ENCODE measurements around the gene CLDN10. TPM values are rescaled to one million over a fixed set of nuclear protein-coding genes. Genes with fewer than 3 reads are reported as not detected.

CLDN10 gene
- total and polyA plus RNA-seq, 2 of the 8 experiments (the other 6 are each of a cell fraction or from before 2014, with no cell fraction given), result 41.2 to 43.6 TPM

DNA sequence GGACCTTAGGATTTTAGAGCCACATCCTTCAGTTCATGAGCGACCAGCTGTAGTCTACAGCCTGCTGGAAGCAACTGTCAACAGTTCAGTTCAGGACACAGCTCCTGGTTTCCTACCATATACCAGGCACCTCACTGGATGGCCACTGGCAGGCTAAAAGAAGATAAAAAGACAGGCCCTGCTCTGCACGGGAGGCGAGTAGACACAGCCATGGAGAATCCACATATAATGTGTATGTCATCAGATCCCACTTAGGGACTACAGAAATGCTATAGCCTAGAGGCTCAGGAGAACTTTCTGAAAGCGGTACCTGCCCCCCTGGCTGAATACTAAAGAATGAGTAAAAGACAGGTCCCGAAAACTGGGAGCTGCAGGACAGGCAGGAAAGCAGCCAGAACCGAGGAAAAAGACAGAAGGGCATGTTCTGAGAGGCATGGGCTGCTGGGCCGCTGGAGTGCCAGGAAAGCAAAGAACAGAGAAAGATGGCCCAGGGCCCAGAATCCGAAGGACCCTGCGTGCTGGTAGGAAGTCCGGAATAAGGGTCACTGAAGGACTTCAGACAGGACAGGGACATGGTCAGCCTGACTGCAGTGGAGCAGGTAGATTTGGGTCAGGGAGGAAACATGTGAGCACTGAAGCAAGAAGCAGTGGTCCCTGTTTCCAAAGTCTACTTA lies 68.4 kb downstream of the CLDN10 start:
- no peak overlapping the region for H2BK12ac ChIP-seq (ENCODE audit: low read depth, low read length)
- H3K18ac ChIP-seq (ENCODE audit: extremely low read depth, low read length), result no peak overlapping the region
- no peak overlapping the region for H4K91ac ChIP-seq (replicated peaks; ENCODE audit: insufficient read length, low read length)
- H3K23ac ChIP-seq (ENCODE audit: insufficient read length), result no peak overlapping the region
- H4K8ac ChIP-seq (ENCODE audit: extremely low read depth, insufficient read depth, low read length), result no peak overlapping the region
- peaks cover 0 to 2% of the 10 kb centered on the region in 2 experiments for H4K20me1 ChIP-seq (replicated peaks in 1 of 2; ENCODE audit: control insufficient read depth in 1 of 2, insufficient read depth in 2 of 2, low read length in 2 of 2)
- no peak overlapping the region for H3K4me3 ChIP-seq (ENCODE audit: extremely low read depth in 1 of 4, insufficient read depth in 2 of 4, low read depth in 3 of 4, low read length in 4 of 4)
- no peak overlapping the region for H4K5ac ChIP-seq (ENCODE audit: insufficient read length, low read depth, low read length)
- 91% methylated on average over 10 of the region's 10 CpGs; no CpG with 5 or more reads in 1 of the 2 experiments for WGBS, 2 experiments (ENCODE audit: extremely low coverage in 1 of 2, insufficient coverage in 1 of 2, insufficient read length in 1 of 2, insufficient replicate concordance in 2 of 2, low coverage in 1 of 2, low lambda C conversion rate in 2 of 2, missing lambda C conversion rate in 1 of 2)
- no peak overlapping the region for H2BK120ac ChIP-seq (replicated peaks; ENCODE audit: low read depth, low read length)
- no peak overlapping the region for H3K14ac ChIP-seq (ENCODE audit: insufficient read length)
- no peaks in the 10 kb centered on the region for H3K23me2 ChIP-seq (ENCODE audit: low read depth, low read length)
- no peak overlapping the region for H2BK5ac ChIP-seq (ENCODE audit: low read depth, low read length)
- H3K27me3 ChIP-seq (replicated peaks in 1 of 4; ENCODE audit: control insufficient read depth in 3 of 4, extremely low read depth in 1 of 4, insufficient read depth in 3 of 4, low read length in 3 of 4), result no peaks in the 10 kb centered on the region
- no peak overlapping the region for H2BK15ac ChIP-seq (ENCODE audit: low read length)
- FAIRE-seq (no peak), DNase-seq (ENCODE audit: low read depth in 1 of 2, low spot score in 2 of 2) (peak in 1 of 2 experiments; percentile 2)
- no peaks in the 10 kb centered on the region; a peak in 1 of 7 replicates for H3K4me1 ChIP-seq (replicated peaks in 1 of 4; ENCODE audit: control insufficient read depth in 3 of 4, insufficient read depth in 4 of 4, low read length in 3 of 4)
- H3K27ac ChIP-seq (ENCODE audit: low read depth, low read length), result no peak overlapping the region
- no peaks in the 10 kb centered on the region for H3K79me2 ChIP-seq (ENCODE audit: control insufficient read depth in 1 of 2, insufficient read depth in 2 of 2, low read length in 2 of 2)
- H3K56ac ChIP-seq (replicated peaks; ENCODE audit: insufficient read length, low read depth, low read length), result no peak overlapping the region
- H3K4ac ChIP-seq (replicated peaks; ENCODE audit: insufficient read length, low read depth, low read length), result no peak overlapping the region
- H2AK5ac ChIP-seq (ENCODE audit: low read depth, low read length), result no peak overlapping the region
- no peak overlapping the region for H3K9ac ChIP-seq (replicated peaks in 1 of 4; ENCODE audit: extremely low read depth in 1 of 4, low read depth in 3 of 4, low read length in 3 of 4)
- ChIA-PET POLR2A (ENCODE audit: partially characterized antibody) (interaction anchor here (0.6 to 1.2 kb wide), 2 partner anchors 9 to 14 kb away, joined by 3 read pairs; no protein-coding TSS in a partner anchor), CTCF (ENCODE audit: partially characterized antibody) (interaction anchor here (0.6 to 9.3 kb wide), 6 partner anchors 23 to 214 kb away, joined by 3 to 142 read pairs (median 6); no protein-coding TSS in a partner anchor)
- no peaks in the 10 kb centered on the region for H3K9me3 ChIP-seq (ENCODE audit: insufficient read depth in 2 of 2, low read depth in 1 of 2, low read length in 1 of 2)
- H3K36me3 ChIP-seq (ENCODE audit: control insufficient read depth in 2 of 4, insufficient read depth in 4 of 4, low read length in 3 of 4), result peaks cover 4 to 47% (median 25%) of the 10 kb centered on the region in 4 experiments; a peak in 7 of 8 replicates
- H3K79me1 ChIP-seq (ENCODE audit: low read depth, low read length), result no peaks in the 10 kb centered on the region
- no peak overlapping the region for H2BK20ac ChIP-seq (ENCODE audit: low read length)
- H3K4me2 ChIP-seq (ENCODE audit: insufficient read depth in 1 of 2, low read depth in 2 of 2, low read length in 2 of 2), result no peak overlapping the region
- H2AFZ ChIP-seq (ENCODE audit: low read length), result no peak overlapping the region
- TF ChIP-seq PHF8 (conservative IDR thresholded peaks at IDR 0.05; ENCODE audit: low read depth, low read length) (no peak), RXRA (IDR thresholded peaks at IDR 0.05; ENCODE audit: insufficient read depth, low read depth, low read length) (no peak), FOSL1 (IDR thresholded peaks at IDR 0.05; ENCODE audit: insufficient read depth, low read depth, low read length) (no peak), EP300 (IDR thresholded peaks at IDR 0.05; ENCODE audit: borderline replicate concordance in 1 of 2, low read depth in 2 of 2, low read length in 2 of 2) (no peak), SUZ12 (IDR thresholded peaks at IDR 0.05; ENCODE audit: low read length) (no peak), TBP (IDR thresholded peaks at IDR 0.05; ENCODE audit: low read depth, low read length) (no peak), JUND (IDR thresholded peaks at IDR 0.05; ENCODE audit: low read length) (no peak), RAD21 (IDR thresholded peaks at IDR 0.05 in 1 of 2, conservative IDR thresholded peaks at IDR 0.05 in 1 of 2; ENCODE audit: low read depth in 2 of 2, low read length in 2 of 2) (no peak), CHD2 (IDR thresholded peaks at IDR 0.05; ENCODE audit: low read length) (no peak), POLR2AphosphoS5 (IDR thresholded peaks at IDR 0.05; ENCODE audit: low read depth, low read length) (no peak), ZNF274 (IDR thresholded peaks at IDR 0.05; ENCODE audit: borderline replicate concordance, extremely low read depth, low read length) (no peak)
- TF ChIP-seq, protein P1, sequence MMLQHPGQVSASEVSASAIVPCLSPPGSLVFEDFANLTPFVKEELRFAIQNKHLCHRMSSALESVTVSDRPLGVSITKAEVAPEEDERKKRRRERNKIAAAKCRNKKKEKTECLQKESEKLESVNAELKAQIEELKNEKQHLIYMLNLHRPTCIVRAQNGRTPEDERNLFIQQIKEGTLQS (IDR thresholded peaks at IDR 0.05; ENCODE audit: insufficient read depth, low read depth, low read length), result no peak
